ENCODE measurements around the gene GEMIN2. TPM values are rescaled to one million over a fixed set of nuclear protein-coding genes. Genes with fewer than 3 reads are reported as not detected.
"Not testable (repeated sequence)": the region's sequence is repeated elsewhere in the genome, so short reads cannot be mapped to it uniquely, and the experiment has no call there.

The GEMIN2 gene, protein sequence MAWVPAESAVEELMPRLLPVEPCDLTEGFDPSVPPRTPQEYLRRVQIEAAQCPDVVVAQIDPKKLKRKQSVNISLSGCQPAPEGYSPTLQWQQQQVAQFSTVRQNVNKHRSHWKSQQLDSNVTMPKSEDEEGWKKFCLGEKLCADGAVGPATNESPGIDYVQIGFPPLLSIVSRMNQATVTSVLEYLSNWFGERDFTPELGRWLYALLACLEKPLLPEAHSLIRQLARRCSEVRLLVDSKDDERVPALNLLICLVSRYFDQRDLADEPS
- total RNA-seq = 10 to 100 TPM in 3 of 4 donors, 1 to 10 TPM in 1; 9.9 to 19.5 (median 13.0) TPM

DNA sequence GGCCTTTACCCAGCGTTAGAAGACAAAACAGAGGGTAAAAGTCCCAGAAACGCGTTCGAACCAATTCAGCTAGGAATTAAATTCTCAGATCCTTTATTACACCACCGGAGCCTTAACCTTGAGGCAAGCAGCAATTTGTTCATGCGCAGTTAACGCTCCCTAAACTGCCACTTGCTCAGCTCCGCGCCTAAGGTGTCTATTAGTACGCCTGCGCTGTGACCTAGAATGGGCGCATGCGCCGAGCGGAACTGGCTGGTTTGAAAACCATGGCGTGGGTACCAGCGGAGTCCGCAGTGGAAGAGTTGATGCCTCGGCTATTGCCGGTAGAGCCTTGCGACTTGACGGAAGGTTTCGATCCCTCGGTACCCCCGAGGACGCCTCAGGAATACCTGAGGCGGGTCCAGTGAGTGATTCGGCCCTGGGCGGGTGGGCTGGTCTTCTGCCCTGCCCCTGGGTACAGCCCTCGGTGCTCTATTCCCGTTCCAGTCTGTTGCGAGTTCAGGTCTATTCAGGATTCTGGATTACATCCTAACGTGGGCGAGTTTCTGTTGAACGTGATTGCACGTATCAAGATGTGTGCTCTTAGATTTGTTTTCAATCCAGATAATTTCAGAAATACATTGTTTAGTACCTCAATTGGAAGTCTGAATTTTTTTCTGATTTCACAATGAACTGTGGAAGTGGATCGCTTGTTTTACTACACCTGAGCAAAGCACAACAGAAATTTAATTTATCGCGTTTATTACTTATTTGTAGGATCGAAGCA, at the start of gene GEMIN2:
Gene GEMIN2, plus strand, starts transcription at position 251 of the 766 bp plus-strand sequence. Its CDS starts 16 bp downstream, at position 267.
- DNase-seq (ENCODE audit: low spot score in 2 of 2) = peak; percentile 95 to 97
- no peaks in the 10 kb centered on the region for H3K9me3 ChIP-seq
- H3K4me1 ChIP-seq = peaks cover 16% of the 10 kb centered on the region
- 1% methylated on average over 30 of the region's 40 CpGs for WGBS
- peak within 1 kb of the TSS; percentile 80 for H3K4me3 ChIP-seq
- peak within 1 kb of the TSS; percentile 70 for H3K27ac ChIP-seq
- peaks cover 10% of the 10 kb centered on the region for H3K36me3 ChIP-seq
- no peaks in the 10 kb centered on the region for H3K27me3 ChIP-seq
- peak in 1 of 2 donors; percentile 24 for TF ChIP-seq POLR2A (IDR thresholded peaks at IDR 0.05)
- TF ChIP-seq, protein P1, sequence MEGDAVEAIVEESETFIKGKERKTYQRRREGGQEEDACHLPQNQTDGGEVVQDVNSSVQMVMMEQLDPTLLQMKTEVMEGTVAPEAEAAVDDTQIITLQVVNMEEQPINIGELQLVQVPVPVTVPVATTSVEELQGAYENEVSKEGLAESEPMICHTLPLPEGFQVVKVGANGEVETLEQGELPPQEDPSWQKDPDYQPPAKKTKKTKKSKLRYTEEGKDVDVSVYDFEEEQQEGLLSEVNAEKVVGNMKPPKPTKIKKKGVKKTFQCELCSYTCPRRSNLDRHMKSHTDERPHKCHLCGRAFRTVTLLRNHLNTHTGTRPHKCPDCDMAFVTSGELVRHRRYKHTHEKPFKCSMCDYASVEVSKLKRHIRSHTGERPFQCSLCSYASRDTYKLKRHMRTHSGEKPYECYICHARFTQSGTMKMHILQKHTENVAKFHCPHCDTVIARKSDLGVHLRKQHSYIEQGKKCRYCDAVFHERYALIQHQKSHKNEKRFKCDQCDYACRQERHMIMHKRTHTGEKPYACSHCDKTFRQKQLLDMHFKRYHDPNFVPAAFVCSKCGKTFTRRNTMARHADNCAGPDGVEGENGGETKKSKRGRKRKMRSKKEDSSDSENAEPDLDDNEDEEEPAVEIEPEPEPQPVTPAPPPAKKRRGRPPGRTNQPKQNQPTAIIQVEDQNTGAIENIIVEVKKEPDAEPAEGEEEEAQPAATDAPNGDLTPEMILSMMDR (IDR thresholded peaks at IDR 0.05) = no peak
- TF ChIP-seq EP300 (IDR thresholded peaks at IDR 0.05) = no peak

DNA sequence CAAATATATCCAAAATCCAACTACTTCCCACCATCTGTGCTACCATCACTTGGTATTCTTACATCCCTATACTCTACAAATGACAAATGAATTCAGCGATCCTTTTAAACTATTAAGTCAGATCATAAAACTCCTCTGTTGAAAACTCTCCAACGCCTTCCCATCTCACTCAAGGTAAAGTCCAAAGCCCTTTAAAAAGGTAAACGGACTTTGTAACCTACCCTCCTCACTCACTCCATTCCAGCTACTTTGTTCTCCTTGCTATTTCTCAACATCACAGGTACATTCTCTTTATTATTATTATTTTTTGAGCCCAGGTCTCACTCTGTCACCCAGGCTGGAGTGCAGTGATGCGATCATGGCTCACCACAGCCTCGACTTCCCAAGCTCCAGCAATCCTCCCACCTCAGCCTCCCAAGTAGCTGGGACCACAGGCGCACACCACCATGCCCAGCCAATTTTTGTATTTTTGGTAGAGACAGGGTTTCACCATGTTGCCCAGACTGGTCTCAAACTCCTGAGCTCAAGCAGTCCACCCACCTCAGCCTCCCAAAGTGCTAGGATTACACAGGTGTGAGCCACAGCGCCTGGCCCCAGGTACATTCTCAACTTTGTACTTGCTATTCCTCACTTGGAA, 44.8 kb upstream of the GEMIN2 start:
- 95% methylated on average over 7 of the region's 7 CpGs for WGBS
- H3K4me3 ChIP-seq; H3K27ac ChIP-seq; H3K4me1 ChIP-seq; DNase-seq (ENCODE audit: low spot score in 2 of 2); H3K27me3 ChIP-seq; H3K9me3 ChIP-seq: not testable (repeated sequence)
- peaks cover 70% of the 10 kb centered on the region for H3K36me3 ChIP-seq

DNA sequence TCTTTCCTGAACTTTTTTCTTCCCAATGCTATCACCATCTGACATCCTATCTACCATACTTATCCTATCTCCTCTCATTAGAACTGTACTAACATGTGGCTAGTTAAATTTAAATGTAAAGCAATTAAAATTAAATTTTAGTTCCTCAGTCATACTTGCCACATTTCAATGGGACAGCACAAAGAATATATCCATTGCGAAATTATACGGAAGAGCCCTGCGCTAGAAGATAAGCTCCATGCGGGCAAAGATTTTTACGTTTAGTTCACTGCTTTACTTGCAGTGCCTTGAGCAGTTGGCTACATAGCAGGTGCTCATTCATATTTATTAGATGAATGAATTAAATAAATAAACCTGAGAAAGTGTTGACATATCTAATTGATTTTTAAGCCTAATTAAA, 44.2 kb upstream of the GEMIN2 start:
- Histone ChIP-seq H3K27me3 (no peaks in the 10 kb centered on the region), H3K9me3 (no peaks in the 10 kb centered on the region), H3K4me3 (no peak overlapping the region), H3K36me3 (peaks cover 70% of the 10 kb centered on the region), H3K4me1 (no peaks in the 10 kb centered on the region), H3K27ac (no peak overlapping the region)
- no peak for DNase-seq (ENCODE audit: low spot score in 2 of 2)
- WGBS = 97% methylated on average over 5 of the region's 5 CpGs
- TF ChIP-seq POLR2AphosphoS5 (IDR thresholded peaks at IDR 0.05) (no peak), EP300 (IDR thresholded peaks at IDR 0.05) (no peak), POLR2A (IDR thresholded peaks at IDR 0.05) (no peak)
- TF ChIP-seq, protein P1 (IDR thresholded peaks at IDR 0.05) = no peak

DNA sequence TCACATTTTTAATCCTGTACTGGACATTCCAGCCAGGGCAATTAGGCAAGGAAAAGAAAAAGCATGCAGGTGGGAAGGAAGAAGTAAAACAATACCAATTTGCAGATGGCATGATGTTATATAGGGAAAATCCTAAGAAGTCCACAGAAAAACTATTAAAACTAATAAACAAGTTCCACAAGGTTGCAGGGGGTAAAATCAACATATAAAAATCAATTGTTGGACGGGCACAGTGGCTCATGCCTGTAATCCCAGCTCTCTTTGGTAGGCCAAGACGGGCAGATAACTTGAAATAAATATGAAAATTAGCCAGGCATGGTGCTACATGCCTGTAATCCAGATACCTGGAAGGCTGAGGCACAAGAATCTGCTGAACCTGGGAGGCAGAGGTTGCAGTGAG, 43.0 kb upstream of the GEMIN2 start:
- Histone ChIP-seq H3K4me1 (no peaks in the 10 kb centered on the region), H3K9me3 (no peaks in the 10 kb centered on the region), H3K27ac (no peak overlapping the region), H3K36me3 (peaks cover 65% of the 10 kb centered on the region), H3K27me3 (no peaks in the 10 kb centered on the region), H3K4me3 (no peak overlapping the region)
- DNase-seq (ENCODE audit: low spot score in 2 of 2) = no peak
- TF ChIP-seq, protein P1 (IDR thresholded peaks at IDR 0.05) = no peak
- TF ChIP-seq POLR2A (IDR thresholded peaks at IDR 0.05) = no peak
- no peak for TF ChIP-seq POLR2AphosphoS5 (IDR thresholded peaks at IDR 0.05)
- no peak for TF ChIP-seq EP300 (IDR thresholded peaks at IDR 0.05)
- 89% methylated on average over 2 of the region's 2 CpGs for WGBS

DNA sequence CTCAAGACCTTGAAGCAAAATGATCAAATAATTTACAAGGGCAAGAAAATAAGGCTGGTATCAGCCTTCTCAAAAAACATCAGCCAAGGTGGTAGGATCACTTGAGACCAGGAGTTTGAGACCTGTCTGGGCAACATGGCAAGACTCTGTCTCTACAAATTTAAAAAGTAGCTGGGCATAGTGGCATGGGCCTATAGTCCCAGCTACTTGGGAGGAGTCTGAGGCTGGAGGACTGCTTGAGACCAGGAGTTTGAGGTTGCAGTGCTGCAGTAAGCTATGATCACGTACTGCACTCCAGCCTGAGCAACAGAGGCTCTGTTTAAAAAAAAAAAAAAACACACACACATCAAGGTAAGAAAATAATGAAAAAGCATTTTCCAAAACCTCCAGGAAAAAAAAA, 33.2 kb upstream of the GEMIN2 start:
- no peak overlapping the region for H3K4me3 ChIP-seq
- no peaks in the 10 kb centered on the region for H3K9me3 ChIP-seq
- no peaks in the 10 kb centered on the region for H3K27me3 ChIP-seq
- TF ChIP-seq POLR2A (IDR thresholded peaks at IDR 0.05) (no peak), POLR2AphosphoS5 (IDR thresholded peaks at IDR 0.05) (no peak), EP300 (IDR thresholded peaks at IDR 0.05) (no peak)
- TF ChIP-seq, protein P1 (IDR thresholded peaks at IDR 0.05) = no peak
- 82% methylated on average over 1 of the region's 1 CpG for WGBS
- H3K27ac ChIP-seq = no peak overlapping the region
- H3K4me1 ChIP-seq = no peaks in the 10 kb centered on the region
- no peak for DNase-seq (ENCODE audit: low spot score in 2 of 2)
- peaks cover 69% of the 10 kb centered on the region for H3K36me3 ChIP-seq

Measured in suprapubic skin (tissue), 4 donors.